Erythroblast (primary cell): ENCODE results near the gene MRPS18A.

ENCODE experiments used
- GATA1 ChIP-seq: IDR thresholded peaks from 2 replicates; pipeline ENCODE4 v1.6.1; 2011; ENCODE audit warnings: low read depth, mild to moderate bottlenecking, control low read depth, low read length, moderate library complexity
- POLR2A ChIP-seq: IDR thresholded peaks from 2 replicates; pipeline ENCODE4 v1.6.1; 2011; ENCODE audit warnings: mild to moderate bottlenecking, low read length

- TF ChIP-seq POLR2A (no peak), GATA1 (no peak)
These were observed 19.2 kb upstream of the MRPS18A start for GRCh38 chr6:43706788-43707187.
